Stimulated activated naive CD8-positive, alpha-beta T cell treated with anti-CD3 and anti-CD28 coated beads, Interleukin-15, amount 100 ng/mL, for 72 hours (primary cell): Measurements from ENCODE around the gene STX5.
"Not testable (repeated sequence)": the region's sequence is repeated elsewhere in the genome, so short reads cannot be mapped to it uniquely, and the experiment has no call there.

Experiments
- ATAC-seq: fragments of 150-1000 bp; cut with Tn5 transposase; 2 replicates; pipeline ENCODE4 v1.10.0; 2021; ENCODE audit warnings: mild to moderate bottlenecking, moderate library complexity
- DNase-seq, 2 donors: peaks; one replicate each; pipeline ENCODE4 v3.0.0; 2021 to 2022
- H3K27ac Mint-ChIP-seq, 2 donors: one replicate each; pipeline ENCODE4 v1.8.0; 2022; ENCODE audit warnings: mild to moderate bottlenecking in 2 of 2, mixed read lengths in 2 of 2, moderate library complexity in 2 of 2
- H3K27me3 Mint-ChIP-seq: one replicate; pipeline ENCODE4 v1.8.0; 2022; ENCODE audit warnings: mixed read lengths
- H3K4me1 Mint-ChIP-seq: one replicate; pipeline ENCODE4 v1.8.0; 2022; ENCODE audit warnings: mild to moderate bottlenecking, mixed read lengths
- H3K4me3 Mint-ChIP-seq, 2 donors: one replicate each; pipeline ENCODE4 v1.8.0; 2022; ENCODE audit warnings: mild to moderate bottlenecking in 2 of 2, mixed read lengths in 2 of 2, moderate library complexity in 1 of 2
- H3K9me3 Mint-ChIP-seq, 2 donors: one replicate each; pipeline ENCODE4 v1.8.0; 2022; ENCODE audit warnings: mixed read lengths in 2 of 2

Gene STX5

GRCh38 chr11:62842891-62843290 lies 11.0 kb upstream of the STX5 start:
- DNase-seq, ATAC-seq, H3K4me3 Mint-ChIP-seq, H3K27me3 Mint-ChIP-seq, H3K9me3 Mint-ChIP-seq, H3K27ac Mint-ChIP-seq: not testable (repeated sequence)
- H3K4me1 Mint-ChIP-seq: peaks cover 16% of the 10 kb centered on the region

DNA sequence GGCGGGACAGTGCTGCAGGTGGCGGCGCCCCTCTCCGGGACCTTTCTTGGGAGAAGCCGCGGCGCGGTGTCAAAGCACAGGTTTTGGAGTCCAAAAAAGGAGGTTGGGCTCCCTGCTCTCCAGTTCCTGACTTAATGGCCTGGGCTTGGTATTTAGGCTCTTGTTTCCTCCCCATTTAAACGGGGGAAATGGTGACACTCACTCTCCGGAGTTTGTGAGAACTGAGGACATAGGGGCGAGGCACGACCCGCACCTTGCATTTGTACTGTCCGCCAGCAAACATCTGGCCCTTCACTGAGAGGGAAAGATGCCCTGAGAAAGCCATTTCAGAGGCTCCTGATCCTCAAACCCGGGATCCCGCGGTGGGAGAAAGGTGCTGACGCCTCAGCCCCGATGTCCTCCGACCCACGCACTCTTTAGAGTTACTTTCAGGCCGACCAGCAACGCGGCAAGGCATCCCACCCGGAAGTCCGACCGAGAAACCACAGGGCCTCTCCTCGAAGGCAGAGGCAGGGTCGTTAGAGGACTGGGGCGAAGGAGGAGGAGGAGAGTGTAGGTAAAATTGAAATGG lies 10.4 kb upstream of the STX5 start:
- ATAC-seq: no peak
- no peak overlapping the region for H3K27ac Mint-ChIP-seq
- H3K9me3 Mint-ChIP-seq: no peaks in the 10 kb centered on the region
- H3K27me3 Mint-ChIP-seq: no peaks in the 10 kb centered on the region
- peaks cover 23% of the 10 kb centered on the region for H3K4me1 Mint-ChIP-seq
- DNase-seq: peak; percentile 48 to 67
- H3K4me3 Mint-ChIP-seq: no peak overlapping the region

- ATAC-seq (peak; percentile 84), DNase-seq (peak; percentile 88 to 92)
- Mint-ChIP-seq H3K9me3 (no peaks in the 10 kb centered on the region), H3K27me3 (no peaks in the 10 kb centered on the region), H3K27ac (no peak overlapping the region), H3K4me1 (peaks cover 30% of the 10 kb centered on the region), H3K4me3 (no peak overlapping the region)
These were observed 9.7 kb upstream of the STX5 start for GRCh38 chr11:62841361-62842170.

DNA sequence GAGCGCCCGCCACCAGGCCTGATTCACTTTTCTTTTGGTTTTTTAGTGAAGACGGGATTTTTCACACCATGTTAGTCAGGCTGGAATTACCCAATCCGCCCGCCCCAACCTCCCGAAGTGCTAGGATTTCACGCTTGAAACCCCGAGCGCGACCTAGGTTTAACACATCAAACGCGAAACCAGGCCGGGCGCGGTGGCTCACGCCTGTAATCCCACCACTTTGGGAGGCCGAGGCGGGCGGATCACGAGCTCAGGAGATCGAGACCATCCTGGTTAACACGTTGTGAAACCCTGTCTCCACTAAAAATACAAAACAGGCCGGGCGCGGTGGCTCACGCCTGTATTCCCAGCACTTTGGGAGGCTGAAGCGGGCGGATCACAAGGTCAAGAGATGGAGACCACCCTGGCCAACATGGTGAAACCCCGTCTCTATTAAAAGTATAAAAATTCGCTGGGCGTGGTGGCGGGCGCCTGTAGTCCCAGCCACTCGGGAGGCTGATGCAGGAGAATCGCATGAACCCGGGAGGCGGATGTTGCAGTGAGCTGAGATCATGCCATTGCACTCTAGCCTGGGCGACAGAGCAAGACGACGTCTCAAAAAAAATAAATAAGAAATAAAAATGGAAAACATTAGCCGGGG lies 9.0 kb upstream of the STX5 start:
- H3K4me1 Mint-ChIP-seq: peaks cover 34% of the 10 kb centered on the region
- H3K27ac Mint-ChIP-seq, H3K9me3 Mint-ChIP-seq, H3K27me3 Mint-ChIP-seq, H3K4me3 Mint-ChIP-seq: not testable (repeated sequence)
- ATAC-seq (peak; percentile 29), DNase-seq (peak; percentile 89 to 92)

DNA sequence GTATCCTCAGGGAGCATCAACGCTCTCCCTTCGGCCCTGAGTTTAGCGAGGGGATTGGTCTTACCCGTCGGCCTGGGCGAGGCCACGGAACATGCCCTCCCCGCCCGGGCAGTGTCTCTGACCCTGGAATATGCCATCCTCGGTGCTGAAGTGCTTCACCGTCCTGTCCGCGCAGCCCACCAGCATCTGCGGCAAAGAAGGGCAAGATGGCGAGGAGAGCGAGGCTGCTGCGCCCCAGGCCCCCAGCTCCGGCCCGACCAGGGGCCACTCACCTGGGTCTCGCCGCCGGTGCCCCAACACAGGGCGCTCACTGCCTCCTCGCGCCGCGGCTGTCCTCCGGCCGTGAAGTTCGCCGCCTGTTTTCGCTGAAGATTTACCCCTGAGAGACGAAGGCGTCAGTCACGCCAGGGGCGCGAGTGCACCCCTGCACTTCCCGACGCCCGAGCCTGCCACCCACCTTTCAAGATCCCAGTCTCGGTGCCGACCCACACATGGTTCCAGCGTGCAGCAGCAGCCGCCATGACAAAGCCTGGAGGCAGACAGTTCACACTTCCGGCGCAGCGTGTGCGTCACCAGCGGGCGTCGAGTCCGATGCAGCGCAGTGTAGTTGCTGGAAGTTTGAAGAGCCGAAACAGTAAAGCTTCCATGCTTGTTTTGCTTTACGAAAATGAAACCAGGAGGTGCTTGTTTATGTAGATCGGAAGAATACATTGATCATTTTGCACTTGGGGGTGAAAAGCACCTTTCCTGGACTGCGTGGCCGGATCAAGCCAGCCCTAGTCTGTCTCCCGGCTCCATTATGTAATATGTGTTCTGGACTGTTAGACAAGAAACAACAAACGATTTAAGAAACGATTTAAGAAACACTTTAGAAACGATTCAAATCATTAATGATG lies 7.4 kb upstream of the STX5 start, which contains the start of gene WDR74:
Gene WDR74 (minus strand): TSS at position 541 of the 896 bp plus-strand sequence. CDS start 20 bp downstream, at position 521.
- H3K27ac Mint-ChIP-seq: no peak within 1 kb of the TSS
- no peak within 1 kb of the TSS for H3K4me3 Mint-ChIP-seq
- H3K9me3 Mint-ChIP-seq: no peaks in the 10 kb centered on the region
- ATAC-seq (peak; percentile 64), DNase-seq (peak; percentile 84 to 92)
- no peaks in the 10 kb centered on the region for H3K27me3 Mint-ChIP-seq
- H3K4me1 Mint-ChIP-seq: peaks cover 50% of the 10 kb centered on the region

DNA sequence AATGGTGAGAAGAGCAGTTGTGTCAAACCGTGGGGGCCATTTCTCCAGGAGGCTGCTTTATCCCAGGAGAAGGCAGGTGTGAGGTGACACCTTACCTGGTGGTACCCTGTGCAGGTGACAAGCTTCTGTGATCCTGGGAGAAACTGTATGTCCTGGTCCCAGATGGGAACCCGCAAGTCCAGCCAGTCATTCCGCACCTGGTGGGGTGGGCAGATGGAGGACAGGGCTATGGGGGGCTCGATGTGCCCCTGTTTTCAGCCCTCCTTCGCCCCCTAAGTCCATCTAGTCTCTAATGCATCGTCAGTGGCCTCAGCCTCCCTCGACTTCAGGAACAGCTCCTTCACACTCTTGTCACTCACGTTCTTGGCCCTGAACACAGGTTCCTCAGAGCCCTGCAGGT lies 3.5 kb upstream of the STX5 start:
- Mint-ChIP-seq H3K4me1 (peaks cover 79% of the 10 kb centered on the region), H3K9me3 (no peaks in the 10 kb centered on the region), H3K4me3 (no peak overlapping the region), H3K27me3 (no peaks in the 10 kb centered on the region), H3K27ac (peak overlapping the region in 1 of 2 donors; percentile 56)
- no peak for DNase-seq
- no peak for ATAC-seq

DNA sequence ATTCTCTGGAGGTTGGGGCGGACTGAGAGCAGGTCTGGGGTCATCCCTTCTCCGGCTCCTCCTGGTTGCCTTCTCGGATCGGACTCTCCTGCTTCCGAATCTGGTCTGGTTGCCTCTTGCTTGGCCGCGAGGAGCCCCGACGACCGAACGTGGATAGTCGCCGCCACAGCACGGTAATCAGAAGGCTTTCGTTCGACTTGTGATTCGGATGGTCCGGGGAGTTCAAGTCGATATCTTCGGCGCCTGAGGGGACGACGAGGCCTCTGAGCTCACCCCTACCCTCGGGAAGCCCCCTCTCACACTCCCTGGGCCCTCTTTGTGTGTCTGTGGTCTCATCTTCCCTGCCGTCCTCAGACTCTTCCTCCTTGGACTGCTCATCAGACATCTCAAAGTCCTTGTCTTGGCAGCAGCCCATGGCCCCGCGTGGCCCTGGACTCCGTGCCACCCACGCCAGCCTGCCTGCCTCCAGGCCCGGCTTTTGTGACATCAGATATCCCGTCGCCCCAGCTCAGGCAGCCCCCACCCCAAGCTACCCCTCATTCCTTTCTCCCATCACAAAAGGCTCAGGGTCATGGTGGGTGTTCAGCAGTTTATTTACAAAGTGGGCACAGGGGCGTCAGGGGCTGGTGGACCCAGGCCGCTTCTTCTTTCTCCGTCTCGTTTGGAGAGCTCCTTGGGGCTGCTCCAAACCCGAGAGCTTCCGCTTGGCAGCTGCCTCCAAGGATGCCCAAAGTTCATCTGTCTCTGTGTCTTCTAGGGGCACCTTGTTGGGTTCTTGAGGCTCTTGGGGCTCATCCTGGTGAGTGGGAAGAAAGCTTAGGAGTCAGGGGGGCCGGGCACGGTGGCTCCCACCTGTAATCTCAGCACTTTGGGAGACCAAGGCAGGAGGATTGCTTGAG lies 734 bp upstream of the STX5 start, which contains the start of gene TEX54:
Gene TEX54 (minus strand): TSS at position 506 of the 899 bp plus-strand sequence.
- ATAC-seq (peak; percentile 24), DNase-seq (no peak)
- peak within 1 kb of the TSS; percentile 98 to 100 for H3K27ac Mint-ChIP-seq
- peaks cover 71% of the 10 kb centered on the region for H3K4me1 Mint-ChIP-seq
- peak within 1 kb of the TSS; percentile 91 for H3K4me3 Mint-ChIP-seq
- no peaks in the 10 kb centered on the region for H3K27me3 Mint-ChIP-seq
- no peaks in the 10 kb centered on the region for H3K9me3 Mint-ChIP-seq

GRCh38 chr11:62830904-62831519 lies 839 bp downstream of the STX5 start:
- Mint-ChIP-seq H3K27ac (peak overlapping the region; percentile 98 to 100), H3K4me3 (peak overlapping the region; percentile 91), H3K4me1 (peaks cover 57% of the 10 kb centered on the region), H3K27me3 (no peaks in the 10 kb centered on the region), H3K9me3 (no peaks in the 10 kb centered on the region)
- ATAC-seq (no peak), DNase-seq (no peak)

GRCh38 chr11:62828130-62828529 lies 3.7 kb downstream of the STX5 start:
- peaks cover 49% of the 10 kb centered on the region for H3K4me1 Mint-ChIP-seq
- not testable (repeated sequence) for H3K27me3 Mint-ChIP-seq, H3K9me3 Mint-ChIP-seq, DNase-seq, H3K4me3 Mint-ChIP-seq, ATAC-seq, H3K27ac Mint-ChIP-seq

DNA sequence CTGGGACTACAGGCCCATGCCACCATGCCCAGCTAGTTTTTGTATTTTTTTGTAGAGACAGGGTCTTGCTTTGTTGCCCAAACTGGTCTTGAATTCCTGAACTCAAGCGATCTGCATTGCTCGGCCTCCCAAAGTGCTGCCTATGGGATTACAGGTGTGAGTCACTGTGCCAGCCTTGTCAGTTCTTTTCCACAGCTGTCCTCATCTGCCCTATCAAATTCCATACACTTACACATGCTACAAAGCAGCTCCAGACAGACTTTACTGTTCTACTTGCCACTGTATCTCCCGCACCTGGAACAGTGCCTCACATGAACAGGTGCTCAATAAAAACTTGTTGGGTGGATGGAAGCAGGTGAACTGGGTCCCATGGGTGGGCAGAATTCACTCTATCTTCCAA lies 8.2 kb downstream of the STX5 start:
- ATAC-seq (no peak), DNase-seq (no peak)
- H3K27me3 Mint-ChIP-seq: no peaks in the 10 kb centered on the region
- H3K4me1 Mint-ChIP-seq: peaks cover 18% of the 10 kb centered on the region
- no peaks in the 10 kb centered on the region for H3K9me3 Mint-ChIP-seq
- no peak overlapping the region for H3K4me3 Mint-ChIP-seq
- peak overlapping the region in 1 of 2 donors; percentile 93 for H3K27ac Mint-ChIP-seq

DNA sequence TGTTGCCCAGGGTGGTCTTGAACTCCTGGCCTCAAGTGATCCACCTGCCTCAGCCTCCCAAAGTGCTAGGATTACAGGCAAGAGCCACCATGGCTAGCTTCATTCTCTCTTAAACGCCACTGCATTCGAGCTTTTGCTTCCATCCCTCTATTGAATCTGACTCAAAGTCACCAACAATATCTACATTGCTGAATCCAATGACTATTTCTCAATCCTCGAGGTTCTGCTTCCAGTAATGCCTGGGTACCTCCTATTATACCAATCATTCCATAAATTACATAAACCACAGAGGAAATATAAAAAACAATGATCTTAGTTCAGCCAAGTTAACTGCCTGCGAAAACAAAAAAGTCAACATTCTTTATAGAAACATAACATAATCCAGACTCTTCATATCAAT lies 14.7 kb downstream of the STX5 start:
- H3K4me1 Mint-ChIP-seq: no peaks in the 10 kb centered on the region
- H3K9me3 Mint-ChIP-seq: no peaks in the 10 kb centered on the region
- no peak overlapping the region for H3K27ac Mint-ChIP-seq
- ATAC-seq (no peak), DNase-seq (no peak)
- H3K4me3 Mint-ChIP-seq: no peak overlapping the region
- no peaks in the 10 kb centered on the region for H3K27me3 Mint-ChIP-seq

- no peaks in the 10 kb centered on the region for H3K27me3 Mint-ChIP-seq
- H3K4me3 Mint-ChIP-seq: no peak overlapping the region
- no peaks in the 10 kb centered on the region for H3K4me1 Mint-ChIP-seq
- no peak for ATAC-seq
- no peaks in the 10 kb centered on the region for H3K9me3 Mint-ChIP-seq
- DNase-seq: no peak
- no peak overlapping the region for H3K27ac Mint-ChIP-seq
These were observed 15.3 kb downstream of the STX5 start for GRCh38 chr11:62816557-62816956.

- H3K9me3 Mint-ChIP-seq: no peaks in the 10 kb centered on the region
- peaks cover 2% of the 10 kb centered on the region for H3K4me1 Mint-ChIP-seq
- no peaks in the 10 kb centered on the region for H3K27me3 Mint-ChIP-seq
- no peak for DNase-seq
- H3K27ac Mint-ChIP-seq: peak overlapping the region; percentile 7 to 31
- no peak overlapping the region for H3K4me3 Mint-ChIP-seq
- ATAC-seq: no peak
These were observed 20.2 kb downstream of the STX5 start for GRCh38 chr11:62811659-62812058.

- H3K4me1 Mint-ChIP-seq: peaks cover 9% of the 10 kb centered on the region
- ATAC-seq: no peak
- H3K4me3 Mint-ChIP-seq: no peak overlapping the region
These were observed 21.1 kb downstream of the STX5 start for GRCh38 chr11:62810748-62811147.

More at GRCh38 chr11:62810748-62811147, 21.1 kb downstream of the STX5 start:
- Mint-ChIP-seq H3K27me3 (no peaks in the 10 kb centered on the region), H3K27ac (peak overlapping the region in 1 of 2 donors; percentile 2), H3K9me3 (no peaks in the 10 kb centered on the region)
- DNase-seq: no peak
